Psoas muscle (tissue), 8 donors: ENCODE results near the gene PAAF1. TPM values are rescaled to one million over a fixed set of nuclear protein-coding genes. Genes with fewer than 3 reads are reported as not detected.

Experiments used
- ATAC-seq, 4 donors: fragments of 200-7000 bp; cut with Tn5 transposase; one replicate each; pipeline ENCODE4 v1.9.1; 2020; ENCODE audit warnings: moderate library complexity in 3 of 4, mild to moderate bottlenecking in 2 of 4
- DNase-seq, 2 donors: peaks; one replicate each; pipeline ENCODE4 v3.0.0-alpha.2; 2020
- H3K27ac ChIP-seq: fragments of 200-600 bp; one replicate; pipeline ENCODE4 v1.8.0; 2022
- H3K27me3 ChIP-seq, 3 donors: fragments of 200-600 bp in 1 of 3; one replicate each; pipeline versions ENCODE4 v1.6.1 to v1.8.0; 2013 to 2022; ENCODE audit warnings: low read length in 2 of 3, mild to moderate bottlenecking in 2 of 3, moderate library complexity in 1 of 3; ENCODE audit not compliant: insufficient read depth in 3 of 3
- H3K36me3 ChIP-seq, 2 donors: fragments of 200-600 bp in 1 of 2; one replicate each; pipeline versions ENCODE4 v1.6.1 to v1.8.0; 2013 to 2022; ENCODE audit warnings: low read depth in 1 of 2, mild to moderate bottlenecking in 1 of 2, moderate library complexity in 1 of 2; ENCODE audit not compliant: insufficient read depth in 1 of 2
- H3K4me1 ChIP-seq: fragments of 200-600 bp; one replicate; pipeline ENCODE4 v1.8.0; 2022
- H3K4me3 ChIP-seq: fragments of 200-600 bp; one replicate; pipeline ENCODE4 v1.8.0; 2022; ENCODE audit warnings: mild to moderate bottlenecking
- H3K9me3 ChIP-seq: fragments of 200-600 bp; one replicate; pipeline ENCODE4 v1.8.0; 2022
- WGBS, 3 donors: extraction: QIAGEN DNeasy Blood & Tissue Kit; methylation state at CpG; one replicate each; pipeline versions ENCODE4 v1.1.6 to v1.1.7; 2013; 5-methylcytosine and 5-hydroxymethylcytosine counted together
- intact Hi-C, 2 donors: fragments of 100-400 bp; cut with DNase I; formaldehyde crosslinking; loops; one replicate each; pipeline versions ENCODE4 v1.11.0 to v1.14.2; 2022
- polyA plus RNA-seq, 3 donors: library from polyadenylated mRNA; stranded (reverse); fragments of 200-250 nt; gene quantifications; one replicate each; pipeline ENCODE4 v1.2.3, GENCODE V29; 2013
- total RNA-seq, 4 donors: library from RNA; stranded (reverse); fragmentation: NEBNext Ultra II Directional in 2 of 4; extraction: Animal tissue kit (Norgen Biotek cat#: 25700) in 2 of 4; gene quantifications; one replicate each; pipeline versions ENCODE4 v1.2.1 to v1.2.4, GENCODE V29; 2021 to 2023
- TF ChIP-seq, protein P1 (sequence below): fragments of 200-600 bp; IDR thresholded peaks from one replicate; pipeline ENCODE4 v1.8.0; 2022; ENCODE audit warnings: antibody characterized with exemption
- donor health status: healthy with polysubstance abuse.
- donor health status: DM: no; HTN: no; CAD: no; lungs with moderate emphysema.
- donor health status: Bipolar disorder and iron deficiency.
- donor health status: healthy.
- donor health status: DM: yes; HTN: yes; CAD: no.
- donor health status: DM: no; HTN: no; CAD: no.
- donor health status: DM: no; HTN: no; CAD: no.
- donor health status: DM: yes; HTN: yes; CAD: no.

PAAF1 gene
- total and polyA plus RNA-seq, 7 donors, result 6.6 to 12.0 (median 9.3) TPM

- Histone ChIP-seq H3K4me3 (no peak overlapping the region), H3K27me3 (no peaks in the 10 kb centered on the region), H3K4me1 (peaks cover 1% of the 10 kb centered on the region), H3K27ac (no peak overlapping the region), H3K36me3 (no peaks in the 10 kb centered on the region), H3K9me3 (no peaks in the 10 kb centered on the region)
- ATAC-seq (no peak), DNase-seq (peak in 1 of 2 donors; percentile 25)
- 75 to 77% (median 77%) methylated on average over 18 of the region's 18 CpGs for WGBS, 3 donors
- TF ChIP-seq, protein P1, sequence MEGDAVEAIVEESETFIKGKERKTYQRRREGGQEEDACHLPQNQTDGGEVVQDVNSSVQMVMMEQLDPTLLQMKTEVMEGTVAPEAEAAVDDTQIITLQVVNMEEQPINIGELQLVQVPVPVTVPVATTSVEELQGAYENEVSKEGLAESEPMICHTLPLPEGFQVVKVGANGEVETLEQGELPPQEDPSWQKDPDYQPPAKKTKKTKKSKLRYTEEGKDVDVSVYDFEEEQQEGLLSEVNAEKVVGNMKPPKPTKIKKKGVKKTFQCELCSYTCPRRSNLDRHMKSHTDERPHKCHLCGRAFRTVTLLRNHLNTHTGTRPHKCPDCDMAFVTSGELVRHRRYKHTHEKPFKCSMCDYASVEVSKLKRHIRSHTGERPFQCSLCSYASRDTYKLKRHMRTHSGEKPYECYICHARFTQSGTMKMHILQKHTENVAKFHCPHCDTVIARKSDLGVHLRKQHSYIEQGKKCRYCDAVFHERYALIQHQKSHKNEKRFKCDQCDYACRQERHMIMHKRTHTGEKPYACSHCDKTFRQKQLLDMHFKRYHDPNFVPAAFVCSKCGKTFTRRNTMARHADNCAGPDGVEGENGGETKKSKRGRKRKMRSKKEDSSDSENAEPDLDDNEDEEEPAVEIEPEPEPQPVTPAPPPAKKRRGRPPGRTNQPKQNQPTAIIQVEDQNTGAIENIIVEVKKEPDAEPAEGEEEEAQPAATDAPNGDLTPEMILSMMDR, result no peak
- intact Hi-C loops, result no loop called here
Observed at GRCh38 chr11:73958521-73959141, 81.8 kb downstream of the PAAF1 start.

GRCh38 chr11:73961321-73961720, 84.5 kb downstream of the PAAF1 start:
- intact Hi-C loops, result no loop called here
- Histone ChIP-seq H3K9me3 (no peaks in the 10 kb centered on the region), H3K4me3 (no peak overlapping the region), H3K4me1 (peaks cover 7% of the 10 kb centered on the region), H3K27ac (no peak overlapping the region), H3K27me3 (no peaks in the 10 kb centered on the region), H3K36me3 (no peaks in the 10 kb centered on the region)
- TF ChIP-seq, protein P1, result no peak
- DNase-seq, result peak in 1 of 2 donors; percentile 6
- WGBS, 3 donors, result 55 to 64% (median 58%) methylated on average over 4 of the region's 4 CpGs
- ATAC-seq, result no peak

- Histone ChIP-seq H3K4me3 (no peak overlapping the region), H3K27ac (no peak overlapping the region), H3K27me3 (no peaks in the 10 kb centered on the region), H3K9me3 (no peaks in the 10 kb centered on the region), H3K36me3 (no peaks in the 10 kb centered on the region), H3K4me1 (peaks cover 7% of the 10 kb centered on the region)
- WGBS, 3 donors, result 63 to 81% (median 78%) methylated on average over 7 of the region's 7 CpGs
- TF ChIP-seq, protein P1, result no peak
- intact Hi-C loops, result no loop called here
- DNase-seq (peak in 1 of 2 donors; percentile 4), ATAC-seq (no peak)
Observed at GRCh38 chr11:73962101-73962705, 85.4 kb downstream of the PAAF1 start.

DNA sequence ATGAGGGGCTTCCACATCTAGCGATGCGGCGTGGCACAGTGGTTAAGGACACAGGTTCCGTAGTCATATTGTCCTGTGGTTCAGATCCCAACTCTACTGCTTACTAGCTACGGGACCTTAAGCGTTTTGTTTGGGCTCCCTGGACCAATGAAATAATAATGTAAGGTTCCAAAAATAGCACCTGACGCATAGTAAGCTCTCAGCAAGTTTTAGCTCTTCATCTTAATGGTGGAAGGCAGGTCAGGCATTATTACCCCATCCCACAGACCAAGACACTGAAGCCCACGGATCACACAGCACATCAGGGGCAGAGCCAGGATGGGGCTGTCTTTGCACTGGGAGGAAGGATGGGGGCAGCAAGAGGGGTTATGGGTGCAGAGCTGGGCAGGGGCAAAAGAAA, 87.1 kb downstream of the PAAF1 start:
- TF ChIP-seq, protein P1, result no peak
- ATAC-seq (peak; percentile 68 to 87 (median 78)), DNase-seq (no peak)
- intact Hi-C loops, result loop anchor here in 1 of 2 donors (2.0 kb wide), 1 partner anchor 127 kb away; no protein-coding TSS in a partner anchor
- Histone ChIP-seq H3K36me3 (no peaks in the 10 kb centered on the region), H3K27ac (no peak overlapping the region), H3K4me1 (peaks cover 7% of the 10 kb centered on the region), H3K27me3 (no peaks in the 10 kb centered on the region), H3K9me3 (no peaks in the 10 kb centered on the region), H3K4me3 (no peak overlapping the region)
- 65 to 75% (median 68%) methylated on average over 8 of the region's 8 CpGs for WGBS, 3 donors
